ENCODE measurements around the gene FAM219A.

- TF ChIP-seq CTBP1 (IDR thresholded peaks at IDR 0.05; ENCODE audit: borderline replicate concordance): no peak
- TF ChIP-seq SP1 (IDR thresholded peaks at IDR 0.05): no peak
- TF ChIP-seq ELF4 (IDR thresholded peaks at IDR 0.05): no peak
- TF ChIP-seq TARDBP (IDR thresholded peaks at IDR 0.05): no peak
- TF ChIP-seq NFRKB (IDR thresholded peaks at IDR 0.05): no peak
Observed at GRCh38 chr9:34365282-34365681, 93.1 kb downstream of the FAM219A start.
